NCI-H2107 (cell line): ENCODE results near the gene SH2B3.
"Not testable (repeated sequence)": the region's sequence is repeated elsewhere in the genome, so short reads cannot be mapped to it uniquely, and the experiment has no call there.

ENCODE experiments used
- DNase-seq: peaks from one replicate; lab custom pipeline; 2025; lab: John Stamatoyannopoulos, UW

The SH2B3 gene

DNA sequence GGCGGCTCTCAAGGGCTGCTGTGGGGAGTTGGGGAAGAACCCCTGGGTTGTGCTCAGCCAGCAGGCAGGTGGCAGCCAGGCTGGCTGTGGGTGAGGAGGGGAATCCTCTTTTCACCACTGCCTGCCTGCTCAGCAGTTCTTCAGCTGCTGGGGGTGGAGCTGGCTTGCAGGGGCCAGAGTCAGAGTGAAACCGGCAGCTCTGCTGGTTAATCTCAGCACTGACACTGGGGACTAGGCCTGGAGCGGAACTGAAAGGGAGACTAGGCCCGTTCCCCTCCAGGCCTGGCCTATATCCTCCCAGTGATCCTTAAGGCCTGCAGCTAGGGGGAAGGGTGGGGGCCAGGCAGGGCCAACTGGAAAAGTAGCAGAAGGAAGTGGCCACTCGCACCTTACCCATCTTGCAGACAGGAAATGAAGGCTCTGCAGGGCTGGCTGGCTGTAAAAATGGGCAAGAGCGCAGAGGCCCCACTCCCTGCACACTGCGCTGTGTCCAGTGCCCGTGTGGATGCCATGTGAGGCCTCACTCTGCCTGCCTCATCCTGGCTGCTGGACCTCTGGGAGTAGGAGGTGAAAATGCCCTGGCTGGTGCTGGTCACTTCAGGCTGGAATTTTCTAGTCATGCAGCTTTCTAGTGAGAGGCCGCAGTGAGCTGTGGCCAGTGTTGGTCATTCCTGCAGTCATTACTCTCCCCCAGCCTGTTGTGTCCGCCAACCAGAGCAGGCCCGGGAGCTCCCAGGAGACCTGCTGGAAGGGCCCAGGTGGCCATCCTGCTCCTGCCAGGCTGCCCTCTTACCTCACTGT is 39.4 kb downstream of the SH2B3 start:
- no peak for DNase-seq

DNA sequence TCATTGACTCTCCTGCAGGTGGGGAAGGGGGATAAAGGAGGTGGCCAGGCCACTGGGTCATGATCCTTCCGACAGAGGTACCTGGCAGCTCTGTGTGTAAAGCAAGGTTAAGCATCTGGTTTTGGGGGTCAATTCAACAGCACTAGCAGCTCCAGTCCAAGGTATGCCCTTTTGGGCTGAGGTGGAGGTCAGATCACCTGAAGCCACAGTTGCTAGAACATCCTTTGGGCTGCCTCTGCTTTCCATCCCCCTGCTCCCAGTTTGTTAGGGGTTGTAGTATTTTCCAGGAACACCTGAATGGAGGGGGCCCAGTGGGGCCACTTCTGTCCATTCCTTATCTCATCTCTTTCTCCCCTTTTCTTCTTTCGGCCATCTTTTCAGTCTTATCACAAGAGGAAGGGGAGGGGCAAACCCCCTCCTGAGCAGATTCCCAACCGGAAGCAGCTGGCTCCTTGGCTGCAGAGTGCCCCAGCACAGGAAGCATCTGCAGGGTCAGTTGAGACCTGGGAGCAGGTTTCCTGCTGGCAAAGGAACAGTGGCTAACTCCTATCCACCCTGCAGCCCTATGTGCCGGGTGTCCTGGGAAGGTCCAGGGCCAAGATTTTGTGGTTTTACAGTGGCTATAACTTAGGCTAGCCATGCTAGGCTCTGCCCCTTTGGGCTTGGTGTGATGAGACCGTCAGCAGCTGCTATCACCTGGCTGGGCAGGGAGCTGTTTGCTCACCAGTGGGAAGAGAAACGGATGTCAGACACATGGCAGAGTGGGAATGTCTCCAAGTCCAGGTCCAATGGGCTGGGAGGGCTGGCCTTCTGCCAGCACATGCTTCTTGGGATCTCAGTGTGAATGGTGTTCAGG is 40.2 kb downstream of the SH2B3 start:
- DNase-seq = no peak

DNA sequence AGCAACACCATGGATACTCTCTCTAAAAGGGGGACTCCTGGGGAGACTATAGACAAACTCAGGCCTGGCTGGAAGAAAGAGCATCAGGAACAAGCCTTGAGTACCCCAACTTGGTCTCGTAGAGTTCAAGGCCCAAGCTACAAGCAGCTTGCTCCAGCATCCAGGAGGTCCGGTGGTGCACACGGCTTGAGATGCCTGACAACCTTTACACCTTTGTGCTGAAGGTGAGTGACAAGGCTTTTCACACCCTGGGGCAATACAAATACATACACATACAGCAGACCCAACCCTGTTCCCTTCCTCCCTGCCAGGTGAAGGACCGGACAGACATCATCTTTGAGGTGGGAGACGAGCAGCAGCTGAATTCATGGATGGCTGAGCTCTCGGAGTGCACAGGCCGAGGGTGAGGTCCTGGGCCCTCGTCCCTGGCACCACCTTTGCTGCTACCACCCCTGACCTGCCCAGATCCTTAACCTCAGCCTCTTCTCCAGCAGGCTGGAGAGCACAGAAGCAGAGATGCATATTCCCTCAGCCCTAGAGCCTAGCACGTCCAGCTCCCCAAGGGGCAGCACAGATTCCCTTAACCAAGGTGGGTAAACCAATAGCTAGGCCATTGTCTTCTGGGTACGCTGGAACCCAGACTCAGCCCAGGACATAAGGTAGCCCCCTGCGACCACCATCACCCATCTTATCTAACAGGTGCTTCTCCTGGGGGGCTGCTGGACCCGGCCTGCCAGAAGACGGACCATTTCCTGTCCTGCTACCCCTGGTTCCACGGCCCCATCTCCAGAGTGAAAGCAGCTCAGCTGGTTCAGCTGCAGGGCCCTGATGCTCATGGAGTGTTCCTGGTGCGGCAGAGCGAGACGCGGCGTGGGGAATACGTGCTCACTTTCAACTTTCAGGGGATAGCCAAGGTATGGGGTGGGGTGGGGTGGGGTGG is 41.2 kb downstream of the SH2B3 start:
- DNase-seq = no peak

DNA sequence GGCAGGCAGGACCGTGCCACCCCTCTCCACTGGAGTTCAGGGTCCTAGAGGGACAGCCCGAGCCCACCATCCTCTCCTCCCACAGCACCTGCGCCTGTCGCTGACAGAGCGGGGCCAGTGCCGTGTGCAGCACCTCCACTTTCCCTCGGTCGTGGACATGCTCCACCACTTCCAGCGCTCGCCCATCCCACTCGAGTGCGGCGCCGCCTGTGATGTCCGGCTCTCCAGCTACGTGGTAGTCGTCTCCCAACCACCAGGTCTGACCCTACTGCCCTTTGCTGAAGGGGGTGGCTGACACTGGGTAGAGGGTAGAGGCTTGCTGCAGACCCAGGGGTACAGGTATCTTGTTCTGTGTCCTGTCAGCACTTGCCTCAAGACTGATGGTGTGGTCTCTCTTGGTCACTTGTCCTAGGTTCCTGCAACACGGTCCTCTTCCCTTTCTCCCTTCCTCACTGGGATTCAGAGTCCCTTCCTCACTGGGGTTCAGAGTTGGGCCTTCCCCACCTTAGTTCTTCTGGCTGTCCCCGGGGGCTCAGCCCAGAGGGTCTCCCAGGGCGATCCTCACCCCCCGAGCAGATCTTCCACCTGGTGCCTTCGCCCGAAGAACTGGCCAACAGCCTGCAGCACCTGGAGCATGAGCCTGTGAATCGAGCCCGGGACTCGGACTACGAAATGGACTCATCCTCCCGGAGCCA is 42.0 kb downstream of the SH2B3 start:
- no peak for DNase-seq

DNA sequence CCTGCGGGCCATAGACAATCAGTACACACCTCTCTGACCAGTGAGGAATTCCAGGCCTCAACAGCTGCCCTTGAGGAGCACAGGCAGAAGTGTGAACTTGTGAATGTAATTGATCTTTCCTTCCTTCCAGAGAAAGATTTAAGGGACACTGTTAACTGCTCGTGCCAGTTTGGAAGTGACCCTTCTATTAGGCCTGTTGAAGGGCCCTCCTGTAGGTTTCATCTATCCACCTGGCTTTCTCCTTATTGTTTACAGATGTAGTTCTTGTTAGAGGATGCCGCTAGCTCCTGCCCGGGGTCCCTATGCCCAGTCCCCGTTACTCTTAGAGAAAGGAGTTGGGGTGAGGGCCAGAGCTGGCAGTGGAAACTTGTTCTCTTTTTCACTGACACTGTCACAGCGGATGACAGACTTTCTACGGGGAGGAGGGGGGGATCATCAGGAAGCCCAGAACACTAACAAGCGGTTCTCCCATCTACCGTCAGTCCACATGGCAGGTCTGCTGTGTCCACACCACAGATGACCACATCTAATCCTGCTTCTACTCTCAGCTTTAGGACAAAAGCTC is 42.6 kb downstream of the SH2B3 start:
- no peak for DNase-seq

DNA sequence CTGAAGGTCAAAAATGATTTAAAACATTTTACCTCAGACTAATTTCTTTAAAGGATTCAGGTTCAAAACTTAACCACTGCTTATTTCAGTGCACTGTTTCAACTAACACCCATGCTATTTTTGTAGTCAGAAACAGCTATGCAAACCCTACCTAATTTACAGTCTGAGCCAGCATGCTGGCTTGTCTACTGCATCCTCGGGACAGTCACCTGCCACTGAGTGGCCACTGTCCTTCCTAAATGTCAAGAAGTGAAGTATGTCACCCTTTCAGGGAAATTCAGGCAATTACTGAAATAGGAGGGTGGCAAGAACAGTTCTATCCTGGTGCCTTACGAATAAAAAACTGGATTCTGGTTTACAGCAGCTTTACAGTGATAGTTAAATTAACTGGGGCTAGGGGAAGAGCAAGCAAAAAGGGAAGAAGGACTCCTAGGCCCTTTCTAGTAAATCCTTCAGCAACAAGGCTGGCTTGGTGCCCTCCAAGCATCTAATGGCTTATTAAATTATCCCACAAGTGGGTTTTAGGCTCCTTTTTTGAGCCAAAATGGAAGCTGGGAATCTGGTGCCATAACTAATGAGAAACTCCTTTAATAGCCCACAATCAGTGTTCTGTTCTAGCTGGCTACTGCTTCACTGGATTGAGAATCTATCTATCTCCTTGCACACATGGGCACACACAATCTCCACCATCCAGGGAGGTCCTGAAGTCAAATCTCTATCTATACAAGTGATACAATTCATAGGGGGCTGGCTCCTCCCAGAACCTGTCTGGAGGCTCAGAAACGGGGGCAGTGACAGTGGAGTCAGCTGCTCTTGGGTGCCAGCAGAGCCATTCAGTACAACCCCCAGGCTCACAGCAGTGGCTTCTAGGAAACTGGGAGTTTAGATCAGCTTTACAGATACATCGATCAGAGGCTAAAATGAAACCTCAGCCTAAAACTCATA is 43.4 kb downstream of the SH2B3 start:
- no peak for DNase-seq

DNA sequence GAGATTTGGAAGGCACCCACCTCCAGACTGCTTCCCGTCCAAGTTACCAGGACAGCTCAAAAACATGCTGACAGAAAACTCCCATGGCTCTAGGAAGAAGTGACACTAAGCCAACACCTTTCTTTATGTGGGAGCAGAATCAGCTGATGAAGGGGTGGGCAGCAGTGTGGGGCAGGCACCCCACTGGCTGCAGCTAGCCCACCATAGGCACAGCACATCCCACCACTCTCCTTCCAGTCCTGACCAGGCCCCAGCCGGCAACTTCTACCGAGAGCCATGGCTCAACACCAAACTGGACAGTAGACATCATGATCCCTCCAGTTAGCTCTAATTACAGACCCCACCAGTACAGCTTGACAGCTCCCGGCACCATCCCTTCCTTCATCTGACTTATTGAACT is 45.0 kb downstream of the SH2B3 start:
- DNase-seq = no peak

DNA sequence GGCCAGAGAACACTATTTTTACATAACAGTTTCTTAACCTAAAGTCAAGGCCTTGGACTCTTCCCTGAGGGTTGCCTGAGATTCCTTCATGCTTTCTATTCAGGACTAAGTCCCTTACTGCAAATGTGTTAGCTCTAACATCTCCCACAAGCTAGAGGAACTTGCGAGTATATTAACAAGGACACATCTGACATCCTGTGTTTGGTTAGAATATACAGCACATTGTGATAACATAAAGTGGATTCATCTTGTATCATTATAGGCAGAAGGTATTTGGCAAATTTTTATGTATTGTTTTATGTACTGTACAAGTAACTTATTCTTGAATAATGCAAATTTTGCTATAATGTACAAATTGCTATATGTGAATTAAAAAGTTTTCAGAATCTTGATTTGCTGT is 45.5 kb downstream of the SH2B3 start:
- DNase-seq = no peak

DNA sequence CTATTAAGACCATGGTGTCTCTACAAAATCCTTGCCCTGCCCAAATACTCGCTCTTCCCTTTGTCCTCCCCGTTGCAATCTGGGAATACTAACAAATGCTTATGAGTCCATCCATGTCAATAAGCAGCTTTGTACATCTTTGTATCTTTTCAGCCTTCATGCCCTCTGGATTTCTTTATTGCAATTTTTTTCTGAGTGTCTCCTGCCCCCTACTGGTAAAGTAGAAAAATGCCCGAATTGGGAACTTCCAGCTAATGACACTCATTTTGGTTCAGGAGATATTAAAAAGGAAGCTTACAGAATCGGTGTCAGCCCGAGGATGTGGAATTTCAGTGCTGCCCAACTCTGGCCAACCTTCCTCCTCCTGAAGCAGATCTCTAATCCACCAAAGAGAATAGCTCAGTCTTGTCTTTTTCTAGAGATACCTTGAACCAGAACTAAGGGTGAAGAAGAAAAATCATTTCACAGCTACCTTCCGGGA is 46.0 kb downstream of the SH2B3 start:
- no peak for DNase-seq

DNA sequence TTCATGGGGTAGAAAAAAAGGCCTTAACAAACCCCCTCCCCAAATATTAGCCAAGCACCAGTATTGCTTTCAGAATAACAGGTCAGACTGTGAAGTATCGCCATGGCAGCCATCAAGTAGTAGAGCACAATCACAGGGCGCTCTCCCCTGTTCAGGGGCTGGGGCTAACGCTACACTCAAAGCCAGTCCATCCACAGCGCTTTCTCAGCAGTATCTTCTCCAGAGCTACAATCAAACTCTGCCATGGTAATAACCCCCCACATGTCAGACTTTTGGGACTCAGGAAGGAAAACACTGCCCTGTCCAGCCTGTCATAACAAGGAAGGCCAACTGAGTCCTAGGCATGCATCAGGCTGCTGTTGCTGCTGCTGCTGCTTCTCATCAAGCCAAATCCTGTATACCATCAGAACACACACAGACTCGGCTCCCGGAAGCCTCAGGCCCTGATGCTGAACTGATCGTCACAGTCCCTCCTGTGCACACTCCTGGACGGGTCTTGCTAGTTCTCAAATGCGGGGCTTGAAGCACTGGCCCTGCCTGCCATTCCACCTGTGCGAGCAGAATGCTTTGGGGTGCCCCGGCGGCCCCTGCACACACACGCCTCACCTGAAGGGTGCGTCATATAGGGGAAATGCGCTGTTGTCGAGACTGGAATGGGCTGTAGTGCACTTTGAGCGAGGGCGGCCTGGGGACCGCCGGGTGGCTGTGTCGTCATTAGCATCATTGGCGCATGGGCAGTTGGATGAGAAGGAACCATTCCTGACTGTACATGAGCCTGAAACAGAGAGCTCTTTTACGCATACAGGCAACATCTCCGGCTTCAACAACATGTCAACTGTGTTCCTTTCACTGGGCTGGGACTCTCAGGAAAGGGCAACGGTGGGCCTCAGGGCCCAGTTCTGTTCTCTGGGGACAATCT is 47.6 kb downstream of the SH2B3 start:
- DNase-seq = no peak

DNA sequence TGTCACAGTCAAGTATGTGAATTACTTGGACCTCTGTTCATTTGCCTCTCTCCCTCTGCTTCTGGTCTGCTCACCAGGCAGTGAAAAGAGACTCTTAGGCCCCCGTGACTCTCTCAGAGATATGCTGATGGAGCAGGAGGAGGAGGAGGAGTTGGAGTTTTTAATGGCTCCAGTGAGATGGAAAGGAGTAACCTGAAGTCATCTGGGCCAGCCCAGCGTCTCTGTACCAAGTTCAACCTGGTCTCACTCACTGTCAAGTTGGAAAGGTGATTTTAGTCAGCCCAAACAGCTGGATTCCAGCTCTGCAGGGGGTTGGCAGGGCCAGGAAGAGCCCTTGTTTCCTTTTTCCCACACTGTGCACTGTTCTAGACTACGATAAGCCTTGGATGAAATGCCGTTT is 48.6 kb downstream of the SH2B3 start:
- no peak for DNase-seq

DNA sequence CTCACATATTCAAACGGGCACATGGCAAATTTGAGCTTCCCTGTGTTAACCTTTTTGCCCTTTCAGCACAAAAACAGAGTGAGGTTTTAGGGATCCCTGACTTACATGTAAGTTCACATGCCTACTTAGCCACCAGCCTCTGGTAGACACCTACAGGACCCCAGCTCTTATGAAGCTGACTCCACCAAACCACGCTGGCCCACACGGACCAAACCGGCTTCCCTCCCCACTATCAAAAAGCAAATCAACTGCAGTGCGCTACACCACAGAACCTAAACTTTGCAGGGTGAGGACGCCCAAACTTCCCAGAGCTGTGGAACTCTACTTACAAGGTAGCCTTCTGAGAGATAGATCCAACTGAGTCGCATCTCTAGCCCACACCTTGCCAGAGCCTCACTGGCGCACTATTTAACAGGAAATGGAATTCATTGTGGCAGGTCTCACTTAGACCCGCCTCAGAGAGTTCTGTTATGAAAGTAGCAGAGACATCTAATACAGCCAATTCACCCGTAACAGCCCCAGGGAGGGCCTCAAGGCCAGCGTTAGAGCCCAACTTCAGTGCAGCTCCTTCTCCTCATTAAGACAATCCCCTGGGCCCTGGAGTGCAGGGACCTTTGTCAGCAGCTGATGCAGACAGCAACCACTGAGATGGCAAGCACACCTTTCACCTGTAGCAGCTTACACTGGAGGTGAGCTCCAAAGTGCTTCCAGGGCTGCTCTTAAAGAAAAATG is 49.2 kb downstream of the SH2B3 start:
- no peak for DNase-seq

DNA sequence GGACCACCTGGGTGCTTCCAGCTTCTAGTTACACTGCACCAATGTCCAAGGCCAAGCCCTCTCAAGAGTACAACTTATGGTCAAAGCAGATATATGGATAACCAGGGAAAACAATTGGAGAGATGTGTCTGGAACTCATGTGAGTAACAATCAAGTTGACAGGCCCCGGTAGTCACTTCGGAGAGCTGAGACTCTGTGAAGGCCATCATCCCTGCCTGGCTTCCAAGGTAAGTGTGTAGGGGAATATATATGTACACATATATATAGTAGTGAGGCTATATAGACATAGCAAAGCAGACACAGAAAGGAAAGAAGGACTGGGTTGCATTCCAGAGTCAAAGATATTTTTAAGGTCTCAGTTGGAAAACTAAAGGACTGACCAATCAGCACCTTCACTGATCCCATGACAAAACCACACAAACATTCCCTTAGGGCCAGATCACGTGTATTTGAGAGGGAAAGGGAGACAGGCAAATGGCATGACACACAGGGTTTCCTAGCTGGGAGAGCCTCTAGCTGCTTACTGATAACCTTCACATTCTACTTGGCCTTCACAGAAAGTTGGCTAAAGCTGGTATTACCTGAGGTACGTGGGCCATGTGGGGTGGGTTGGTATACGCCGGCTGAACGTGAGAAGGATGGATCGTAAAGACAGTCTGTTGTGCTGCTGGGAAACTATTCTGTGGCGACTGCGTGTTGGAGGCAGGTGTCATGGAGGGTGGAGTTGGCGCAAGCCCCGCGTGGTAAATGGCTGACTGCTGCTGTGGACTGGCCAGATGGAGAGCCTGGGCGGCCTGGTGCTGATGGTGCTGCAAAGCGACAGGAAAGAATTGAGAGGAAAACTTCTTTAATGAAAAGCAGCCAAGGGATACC is 50.0 kb downstream of the SH2B3 start:
- no peak for DNase-seq

DNA sequence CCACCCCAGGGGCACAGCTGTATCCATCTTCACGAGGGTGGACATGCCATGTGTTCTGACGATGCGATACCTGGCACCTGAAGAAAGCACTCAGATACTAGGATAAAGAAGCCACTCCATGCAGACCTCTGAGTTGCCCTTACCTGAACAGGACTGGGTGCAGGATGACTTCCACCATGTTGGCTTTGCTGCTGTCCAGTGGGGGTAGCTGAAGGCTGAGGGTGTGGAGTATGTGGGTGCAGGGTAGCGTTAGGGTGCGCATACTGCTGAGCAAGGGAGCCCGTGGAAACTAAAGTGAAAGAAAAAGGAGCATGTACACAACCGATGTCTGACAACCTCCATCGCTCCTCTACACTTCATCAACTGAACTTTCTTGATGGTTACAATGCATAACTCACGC is 51.3 kb downstream of the SH2B3 start:
- no peak for DNase-seq

DNA sequence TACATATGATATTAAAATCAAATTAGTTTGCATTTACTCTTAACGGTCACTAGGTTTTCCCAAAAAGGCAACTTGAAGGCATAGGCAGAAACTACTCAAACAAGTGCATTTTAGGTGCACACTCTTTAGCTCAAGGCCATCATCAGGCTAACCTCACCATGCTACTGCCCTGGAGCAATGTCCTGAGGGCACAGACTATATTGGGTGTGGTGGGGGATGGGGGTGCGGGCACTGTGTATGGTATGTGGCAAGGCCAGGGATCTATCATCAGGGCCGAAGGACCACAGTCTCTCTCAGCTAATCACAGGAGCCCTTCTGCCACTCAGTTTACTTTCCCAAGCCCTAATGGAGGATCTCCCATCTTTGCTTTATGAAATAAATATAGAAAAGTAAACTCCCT is 51.9 kb downstream of the SH2B3 start:
- DNase-seq = no peak

DNA sequence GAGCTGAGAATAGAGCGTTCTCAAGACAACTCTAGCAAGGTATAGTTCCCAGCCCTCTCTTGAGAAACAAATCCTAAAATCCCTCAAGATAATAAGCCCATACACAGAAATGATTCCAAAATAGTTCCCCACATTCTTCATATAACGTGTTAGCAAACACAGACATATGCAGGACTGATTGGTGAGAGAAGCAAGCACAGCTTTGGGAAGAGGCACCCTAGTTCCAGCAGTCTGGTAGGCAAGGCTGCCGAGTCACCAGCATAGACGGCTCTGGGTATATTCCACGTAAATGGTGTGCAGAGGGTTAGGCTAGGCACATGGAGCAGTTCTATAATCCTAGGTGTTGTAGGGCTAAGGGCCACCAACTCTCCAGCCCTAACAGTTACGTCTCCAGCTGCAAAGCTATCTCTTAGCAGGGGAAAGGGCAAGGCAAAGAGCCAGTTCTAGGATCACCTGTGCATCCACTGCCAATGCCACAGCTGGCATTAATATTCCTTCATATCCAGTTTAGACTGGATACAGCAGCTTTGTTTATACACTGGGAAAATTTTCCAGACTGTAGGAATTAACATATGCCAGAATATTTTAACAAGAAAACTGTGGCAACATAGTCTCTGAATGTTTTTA is 52.9 kb downstream of the SH2B3 start:
- no peak for DNase-seq

DNA sequence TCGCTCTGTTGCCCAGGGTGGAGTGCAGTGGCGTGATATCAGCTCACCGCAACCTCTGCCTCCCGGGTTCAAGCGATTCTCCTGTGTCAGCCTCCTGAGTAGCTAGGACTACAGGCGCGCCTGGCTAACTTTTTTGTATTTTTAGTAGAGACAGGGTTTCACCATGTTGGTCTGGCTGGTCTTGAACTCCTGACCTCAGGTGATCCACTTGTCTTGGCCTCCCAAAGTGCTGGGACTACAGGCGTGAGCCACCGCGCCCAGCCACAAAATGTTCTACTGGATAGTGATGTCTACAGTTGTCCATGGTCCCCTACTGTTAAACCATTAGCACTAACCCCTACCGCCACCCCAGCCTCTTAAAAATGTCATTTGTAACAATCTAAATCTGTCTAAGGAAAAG is 54.4 kb downstream of the SH2B3 start:
- not testable (repeated sequence) for DNase-seq
